Measurements from ENCODE around the gene LHX1. TPM values are rescaled to one million over a fixed set of nuclear protein-coding genes. Genes with fewer than 3 reads are reported as not detected.

LHX1 gene
- not detected in 2 replicates for total RNA-seq (2014; rRNA removed; shearing (Covaris generic); ENCODE audit: low replicate concordance)

GRCh38 chr17:36937001-36937958, at the start of gene LHX1:
TSS of gene LHX1 (plus strand) at chr17:36937475. CDS start at chr17:36938198, 723 bp downstream.
- DNase-seq = no peak
- H3K9ac ChIP-seq (ENCODE audit: low read length) = no peak within 1 kb of the TSS
- H3K9me2 ChIP-seq (replicated peaks; ENCODE audit: insufficient read depth, low read length) = no peaks in the 10 kb centered on the region
- no peak within 1 kb of the TSS for H3K4me3 ChIP-seq (ENCODE audit: low read length)
- H4K20me1 ChIP-seq (ENCODE audit: insufficient read depth, low read depth, low read length) = no peaks in the 10 kb centered on the region
- no peak within 1 kb of the TSS for H3K4me2 ChIP-seq (ENCODE audit: low read depth, low read length, poor library complexity, severe bottlenecking)
- no peak within 1 kb of the TSS for H3K27ac ChIP-seq (ENCODE audit: low read length)
- no peaks in the 10 kb centered on the region for H3K27me3 ChIP-seq (ENCODE audit: low read length)
- no peak within 1 kb of the TSS for H2AFZ ChIP-seq (ENCODE audit: low read length)
- no peaks in the 10 kb centered on the region for H3K36me3 ChIP-seq (ENCODE audit: insufficient read depth, low read length)
- H3K4me1 ChIP-seq (ENCODE audit: low read length) = no peaks in the 10 kb centered on the region
- H3K79me2 ChIP-seq (ENCODE audit: low read length) = no peaks in the 10 kb centered on the region
- H3K9me3 ChIP-seq (ENCODE audit: low read length) = no peaks in the 10 kb centered on the region

- Histone ChIP-seq H2AFZ (ENCODE audit: low read length) (no peak overlapping the region), H3K4me1 (ENCODE audit: low read length) (no peaks in the 10 kb centered on the region), H3K27me3 (ENCODE audit: low read length) (no peaks in the 10 kb centered on the region), H3K27ac (ENCODE audit: low read length) (no peak overlapping the region), H3K36me3 (ENCODE audit: insufficient read depth, low read length) (no peaks in the 10 kb centered on the region), H3K79me2 (ENCODE audit: low read length) (no peaks in the 10 kb centered on the region), H4K20me1 (ENCODE audit: insufficient read depth, low read depth, low read length) (no peaks in the 10 kb centered on the region), H3K4me3 (ENCODE audit: low read length) (no peak overlapping the region), H3K9me3 (ENCODE audit: low read length) (no peaks in the 10 kb centered on the region), H3K4me2 (ENCODE audit: low read depth, low read length, poor library complexity, severe bottlenecking) (no peak overlapping the region), H3K9ac (ENCODE audit: low read length) (no peak overlapping the region), H3K9me2 (replicated peaks; ENCODE audit: insufficient read depth, low read length) (no peaks in the 10 kb centered on the region)
- DNase-seq = no peak
Observed at GRCh38 chr17:36888236-36888951, 48.9 kb upstream of the LHX1 start.

GRCh38 chr17:36889770-36890349, 47.4 kb upstream of the LHX1 start:
- H3K9me3 ChIP-seq (ENCODE audit: low read length) = no peaks in the 10 kb centered on the region
- no peak overlapping the region for H3K27ac ChIP-seq (ENCODE audit: low read length)
- no peak for DNase-seq
- H3K4me1 ChIP-seq (ENCODE audit: low read length) = no peaks in the 10 kb centered on the region
- no peak overlapping the region for H3K4me3 ChIP-seq (ENCODE audit: low read length)
- H2AFZ ChIP-seq (ENCODE audit: low read length) = no peak overlapping the region
- no peaks in the 10 kb centered on the region for H3K9me2 ChIP-seq (replicated peaks; ENCODE audit: insufficient read depth, low read length)
- no peaks in the 10 kb centered on the region for H3K36me3 ChIP-seq (ENCODE audit: insufficient read depth, low read length)
- no peak overlapping the region for H3K4me2 ChIP-seq (ENCODE audit: low read depth, low read length, poor library complexity, severe bottlenecking)
- H3K79me2 ChIP-seq (ENCODE audit: low read length) = no peaks in the 10 kb centered on the region
- H3K27me3 ChIP-seq (ENCODE audit: low read length) = no peaks in the 10 kb centered on the region
- no peaks in the 10 kb centered on the region for H4K20me1 ChIP-seq (ENCODE audit: insufficient read depth, low read depth, low read length)
- H3K9ac ChIP-seq (ENCODE audit: low read length) = no peak overlapping the region

GRCh38 chr17:36890398-36891168, 46.7 kb upstream of the LHX1 start:
- Histone ChIP-seq H4K20me1 (ENCODE audit: insufficient read depth, low read depth, low read length) (no peaks in the 10 kb centered on the region), H3K27ac (ENCODE audit: low read length) (no peak overlapping the region), H3K36me3 (ENCODE audit: insufficient read depth, low read length) (no peaks in the 10 kb centered on the region), H2AFZ (ENCODE audit: low read length) (no peak overlapping the region), H3K9me2 (replicated peaks; ENCODE audit: insufficient read depth, low read length) (no peaks in the 10 kb centered on the region), H3K9me3 (ENCODE audit: low read length) (no peaks in the 10 kb centered on the region), H3K9ac (ENCODE audit: low read length) (no peak overlapping the region), H3K4me1 (ENCODE audit: low read length) (no peaks in the 10 kb centered on the region), H3K27me3 (ENCODE audit: low read length) (no peaks in the 10 kb centered on the region), H3K4me2 (ENCODE audit: low read depth, low read length, poor library complexity, severe bottlenecking) (no peak overlapping the region), H3K4me3 (ENCODE audit: low read length) (no peak overlapping the region), H3K79me2 (ENCODE audit: low read length) (no peaks in the 10 kb centered on the region)
- no peak for DNase-seq

GRCh38 chr17:36892112-36892838, 45.0 kb upstream of the LHX1 start:
- no peaks in the 10 kb centered on the region for H3K36me3 ChIP-seq (ENCODE audit: insufficient read depth, low read length)
- no peak overlapping the region for H3K4me2 ChIP-seq (ENCODE audit: low read depth, low read length, poor library complexity, severe bottlenecking)
- no peak overlapping the region for H3K27ac ChIP-seq (ENCODE audit: low read length)
- no peak overlapping the region for H2AFZ ChIP-seq (ENCODE audit: low read length)
- H3K4me3 ChIP-seq (ENCODE audit: low read length) = no peak overlapping the region
- no peaks in the 10 kb centered on the region for H3K9me2 ChIP-seq (replicated peaks; ENCODE audit: insufficient read depth, low read length)
- no peaks in the 10 kb centered on the region for H4K20me1 ChIP-seq (ENCODE audit: insufficient read depth, low read depth, low read length)
- H3K27me3 ChIP-seq (ENCODE audit: low read length) = no peaks in the 10 kb centered on the region
- H3K9ac ChIP-seq (ENCODE audit: low read length) = no peak overlapping the region
- no peaks in the 10 kb centered on the region for H3K79me2 ChIP-seq (ENCODE audit: low read length)
- H3K4me1 ChIP-seq (ENCODE audit: low read length) = no peaks in the 10 kb centered on the region
- H3K9me3 ChIP-seq (ENCODE audit: low read length) = no peaks in the 10 kb centered on the region
- no peak for DNase-seq

- no peak overlapping the region for H3K4me3 ChIP-seq (ENCODE audit: low read length)
- no peak overlapping the region for H3K27ac ChIP-seq (ENCODE audit: low read length)
- H3K9ac ChIP-seq (ENCODE audit: low read length) = no peak overlapping the region
- no peak overlapping the region for H2AFZ ChIP-seq (ENCODE audit: low read length)
- no peaks in the 10 kb centered on the region for H3K79me2 ChIP-seq (ENCODE audit: low read length)
- H3K27me3 ChIP-seq (ENCODE audit: low read length) = no peaks in the 10 kb centered on the region
- no peaks in the 10 kb centered on the region for H3K9me2 ChIP-seq (replicated peaks; ENCODE audit: insufficient read depth, low read length)
- H3K36me3 ChIP-seq (ENCODE audit: insufficient read depth, low read length) = no peaks in the 10 kb centered on the region
- no peaks in the 10 kb centered on the region for H3K9me3 ChIP-seq (ENCODE audit: low read length)
- H3K4me1 ChIP-seq (ENCODE audit: low read length) = no peaks in the 10 kb centered on the region
- H4K20me1 ChIP-seq (ENCODE audit: insufficient read depth, low read depth, low read length) = no peaks in the 10 kb centered on the region
- H3K4me2 ChIP-seq (ENCODE audit: low read depth, low read length, poor library complexity, severe bottlenecking) = no peak overlapping the region
- DNase-seq = no peak
Observed at GRCh38 chr17:36894177-36894576, 43.1 kb upstream of the LHX1 start.

- Histone ChIP-seq H3K4me1 (ENCODE audit: low read length) (no peaks in the 10 kb centered on the region), H4K20me1 (ENCODE audit: insufficient read depth, low read depth, low read length) (no peaks in the 10 kb centered on the region), H3K9me3 (ENCODE audit: low read length) (no peaks in the 10 kb centered on the region), H3K27me3 (ENCODE audit: low read length) (no peaks in the 10 kb centered on the region), H3K36me3 (ENCODE audit: insufficient read depth, low read length) (no peaks in the 10 kb centered on the region), H2AFZ (ENCODE audit: low read length) (no peak overlapping the region), H3K79me2 (ENCODE audit: low read length) (no peaks in the 10 kb centered on the region), H3K4me2 (ENCODE audit: low read depth, low read length, poor library complexity, severe bottlenecking) (no peak overlapping the region), H3K9ac (ENCODE audit: low read length) (no peak overlapping the region), H3K4me3 (ENCODE audit: low read length) (no peak overlapping the region), H3K27ac (ENCODE audit: low read length) (no peak overlapping the region), H3K9me2 (replicated peaks; ENCODE audit: insufficient read depth, low read length) (no peaks in the 10 kb centered on the region)
- no peak for DNase-seq
Observed at GRCh38 chr17:36894925-36895324, 42.4 kb upstream of the LHX1 start.

All from Karpas-422 (cell line).